CD4-positive, alpha-beta memory T cell (primary cell): Measurements from ENCODE around the gene LTBP1. TPM values are rescaled to one million over a fixed set of nuclear protein-coding genes. Genes with fewer than 3 reads are reported as not detected.
A peak's percentile ranks its signal among the peaks of the same experiment; 100 is the strongest.
"Not testable (repeated sequence)": the region's sequence is repeated elsewhere in the genome, so short reads cannot be mapped to it uniquely, and the experiment has no call there.

Source experiments
- CTCF ChIA-PET: fragments of 350-600 bp; sonication (Branson Sonifier 250); formaldehyde crosslinking; loops from one replicate; lab custom pipeline; 2021; ENCODE audit warnings: inconsistent platforms; ENCODE audit not compliant: partially characterized antibody; lab: Charles Lee
- POLR2A ChIA-PET: fragments of 350-600 bp; sonication (Branson Sonifier 250); formaldehyde crosslinking; loops from one replicate; lab custom pipeline; 2021; ENCODE audit not compliant: partially characterized antibody; lab: Charles Lee
- DNase-seq, 5 donors: peaks; one replicate each; pipeline versions ENCODE4 v3.0.0 to v3.0.0-alpha.2; 2020 to 2022; ENCODE audit warnings: mixed read lengths in 1 of 5
- H3K27ac ChIP-seq: one replicate; pipeline ENCODE4 v1.7.0; 2013; ENCODE audit warnings: low read depth, low read length
- H3K27me3 ChIP-seq: 2 replicates; pipeline ENCODE4 v1.7.0; 2013; ENCODE audit warnings: mild to moderate bottlenecking, low read length, moderate library complexity; ENCODE audit not compliant: insufficient read depth
- H3K36me3 ChIP-seq: 2 replicates; pipeline ENCODE4 v1.7.0; 2013; ENCODE audit warnings: mild to moderate bottlenecking, low read length, moderate library complexity; ENCODE audit not compliant: insufficient read depth
- H3K4me1 ChIP-seq: 2 replicates; pipeline ENCODE4 v1.7.0; 2013; ENCODE audit warnings: mild to moderate bottlenecking, low read length, moderate library complexity; ENCODE audit not compliant: insufficient read depth
- H3K4me3 ChIP-seq, 2 donors: one replicate each; pipeline ENCODE4 v1.7.0; 2013; ENCODE audit warnings: low read length in 2 of 2, mild to moderate bottlenecking in 1 of 2
- H3K9me3 ChIP-seq, 2 donors: one replicate each; pipeline ENCODE4 v1.7.0; 2013; ENCODE audit warnings: low read length in 2 of 2, control low read depth in 1 of 2; ENCODE audit not compliant: control insufficient read depth in 1 of 2
- H3K27ac Mint-ChIP-seq, 7 donors: one replicate each; pipeline ENCODE4 v1.8.0; 2020 to 2021; ENCODE audit warnings: mixed read lengths in 7 of 7, mild to moderate bottlenecking in 6 of 7, inconsistent platforms in 3 of 7, moderate library complexity in 3 of 7
- H3K27me3 Mint-ChIP-seq, 2 donors: one replicate each; pipeline ENCODE4 v1.8.0; 2020 to 2021; ENCODE audit warnings: mixed read lengths in 2 of 2
- H3K36me3 Mint-ChIP-seq, 2 donors: one replicate each; pipeline ENCODE4 v1.8.0; 2020 to 2021; ENCODE audit warnings: mixed read lengths in 2 of 2, inconsistent platforms in 1 of 2, mild to moderate bottlenecking in 1 of 2
- H3K4me1 Mint-ChIP-seq, 4 donors: one replicate each; pipeline ENCODE4 v1.8.0; 2020 to 2021; ENCODE audit warnings: mixed read lengths in 4 of 4, mild to moderate bottlenecking in 1 of 4
- H3K4me3 Mint-ChIP-seq, 8 donors: one replicate each; pipeline ENCODE4 v1.8.0; 2020 to 2021; ENCODE audit warnings: mixed read lengths in 8 of 8, mild to moderate bottlenecking in 7 of 8, moderate library complexity in 6 of 8, inconsistent platforms in 3 of 8
- H3K9me3 Mint-ChIP-seq, 8 donors: one replicate each; pipeline ENCODE4 v1.8.0; 2020 to 2021; ENCODE audit warnings: mixed read lengths in 8 of 8, mild to moderate bottlenecking in 5 of 8, inconsistent platforms in 3 of 8, moderate library complexity in 1 of 8
- intact Hi-C: fragments of 100-400 bp; cut with micrococcal nuclease; formaldehyde crosslinking; loops from one replicate; pipeline ENCODE4 v1.15.1; 2023
- polyA plus RNA-seq, 2 donors: library from polyadenylated mRNA; unstranded; fragments of 300-500 nt; fragmentation: Illumina TruSeq; gene quantifications; one replicate each; pipeline ENCODE4 v1.2.3, GENCODE V29; 2021
- total RNA-seq, 2 experiments: library from RNA; stranded (reverse); gene quantifications; one replicate each; pipeline ENCODE4 v1.2.3, GENCODE V29; 2021

LTBP1 gene
- total and polyA plus RNA-seq, 4 experiments from 2014 or later = 0.44 TPM; not detected in 3

DNA sequence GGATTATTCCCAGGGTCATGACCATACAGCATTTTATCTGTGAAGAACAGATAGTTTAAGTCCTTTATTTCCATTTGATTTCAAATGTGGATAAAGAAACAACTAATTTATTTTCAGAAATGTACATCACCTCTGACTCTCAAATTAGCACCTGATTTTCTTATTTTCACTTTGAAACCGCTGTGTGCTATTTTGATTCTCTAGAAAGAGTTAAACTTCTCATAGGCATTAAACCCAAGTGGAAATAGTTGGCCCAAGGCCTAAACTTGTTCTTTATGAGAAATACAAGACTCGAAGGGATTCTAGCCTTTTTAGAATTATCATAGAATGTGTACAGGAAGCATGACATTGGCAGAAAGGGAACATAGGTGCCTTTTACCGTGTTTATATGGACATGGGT is 41.5 kb upstream of the LTBP1 start:
- Histone ChIP-seq H3K27me3 (no peaks in the 10 kb centered on the region), H3K36me3 (no peaks in the 10 kb centered on the region), H3K27ac (no peak overlapping the region), H3K9me3 (no peaks in the 10 kb centered on the region), H3K4me3 (no peak overlapping the region), H3K4me1 (no peaks in the 10 kb centered on the region)
- peaks cover 14% of the 10 kb centered on the region in 2 donors for H3K27me3 Mint-ChIP-seq
- intact Hi-C loops = no loop called here
- peaks cover 0 to 2% (median 0%) of the 10 kb centered on the region in 8 donors for H3K9me3 Mint-ChIP-seq
- no peaks in the 10 kb centered on the region for H3K4me1 Mint-ChIP-seq
- no peak for DNase-seq
- H3K36me3 Mint-ChIP-seq = no peaks in the 10 kb centered on the region
- H3K4me3 Mint-ChIP-seq = no peak overlapping the region
- H3K27ac Mint-ChIP-seq = no peak overlapping the region
- ChIA-PET POLR2A (no interaction called here), CTCF (no interaction called here)

- POLR2A ChIA-PET = no interaction called here
- H3K9me3 ChIP-seq = no peaks in the 10 kb centered on the region
- Mint-ChIP-seq H3K36me3 (no peaks in the 10 kb centered on the region), H3K27ac (no peak overlapping the region), H3K4me1 (peaks cover 0 to 1% (median 0%) of the 10 kb centered on the region in 4 donors), H3K27me3 (peaks cover 0 to 2% of the 10 kb centered on the region in 2 donors), H3K9me3 (peaks cover 0 to 2% (median 0%) of the 10 kb centered on the region in 8 donors), H3K4me3 (no peak overlapping the region)
- H3K4me1 ChIP-seq = no peaks in the 10 kb centered on the region
- no peak overlapping the region for H3K4me3 ChIP-seq
- H3K27me3 ChIP-seq = no peaks in the 10 kb centered on the region
- intact Hi-C loops = no loop called here
- H3K27ac ChIP-seq = no peak overlapping the region
- CTCF ChIA-PET = no interaction called here
- DNase-seq = no peak
- H3K36me3 ChIP-seq = no peaks in the 10 kb centered on the region
Observed at GRCh38 chr2:32910883-32911598, 35.7 kb upstream of the LTBP1 start.

DNA sequence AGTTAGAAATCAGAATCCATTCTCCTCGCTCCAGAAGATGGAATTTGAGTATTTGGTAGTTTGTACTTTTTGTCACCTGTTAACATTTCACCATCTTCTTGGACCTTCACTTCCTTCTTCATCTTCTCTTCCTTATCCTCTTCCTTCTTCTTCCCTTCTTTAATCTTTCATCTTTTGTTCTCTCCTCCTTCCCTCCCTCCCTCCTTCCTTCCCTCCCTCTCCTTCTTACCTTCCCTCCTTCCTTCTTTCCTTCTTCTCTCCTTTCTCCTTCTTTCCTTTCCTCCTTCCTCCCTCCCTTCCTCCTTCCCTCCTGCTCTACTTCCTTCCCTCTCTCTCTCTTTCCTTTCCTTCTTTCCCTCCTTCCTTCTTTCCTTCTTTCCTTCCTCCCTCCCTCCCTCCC is 31.1 kb upstream of the LTBP1 start:
- no peaks in the 10 kb centered on the region for H3K9me3 Mint-ChIP-seq
- DNase-seq = no peak
- H3K4me3 Mint-ChIP-seq = no peak overlapping the region
- ChIA-PET POLR2A (no interaction called here), CTCF (no interaction called here)
- intact Hi-C loops = no loop called here
- H3K27me3 Mint-ChIP-seq = peaks cover 9 to 14% of the 10 kb centered on the region in 2 donors
- no peaks in the 10 kb centered on the region for H3K36me3 ChIP-seq
- H3K27me3 ChIP-seq = no peaks in the 10 kb centered on the region
- H3K9me3 ChIP-seq = no peaks in the 10 kb centered on the region
- peaks cover 0 to 1% (median 0%) of the 10 kb centered on the region in 4 donors for H3K4me1 Mint-ChIP-seq
- no peak overlapping the region for H3K27ac Mint-ChIP-seq
- no peaks in the 10 kb centered on the region for H3K36me3 Mint-ChIP-seq
- no peak overlapping the region for H3K4me3 ChIP-seq
- H3K27ac ChIP-seq = no peak overlapping the region
- no peaks in the 10 kb centered on the region for H3K4me1 ChIP-seq

- H3K27me3 ChIP-seq = no peaks in the 10 kb centered on the region
- no peak overlapping the region for H3K4me3 Mint-ChIP-seq
- no peaks in the 10 kb centered on the region for H3K36me3 ChIP-seq
- H3K4me1 ChIP-seq = no peaks in the 10 kb centered on the region
- no peak overlapping the region for H3K4me3 ChIP-seq
- no peaks in the 10 kb centered on the region for H3K36me3 Mint-ChIP-seq
- no peak overlapping the region for H3K27ac ChIP-seq
- no peaks in the 10 kb centered on the region for H3K4me1 Mint-ChIP-seq
- peaks cover 0 to 2% (median 0%) of the 10 kb centered on the region in 8 donors for H3K9me3 Mint-ChIP-seq
- POLR2A ChIA-PET = no interaction called here
- CTCF ChIA-PET = no interaction called here
- H3K27me3 Mint-ChIP-seq = peaks cover 13 to 16% of the 10 kb centered on the region in 2 donors
- DNase-seq = no peak
- no peaks in the 10 kb centered on the region for H3K9me3 ChIP-seq
- intact Hi-C loops = no loop called here
- no peak overlapping the region for H3K27ac Mint-ChIP-seq
Observed at GRCh38 chr2:32918774-32919173, 28.0 kb upstream of the LTBP1 start.

DNA sequence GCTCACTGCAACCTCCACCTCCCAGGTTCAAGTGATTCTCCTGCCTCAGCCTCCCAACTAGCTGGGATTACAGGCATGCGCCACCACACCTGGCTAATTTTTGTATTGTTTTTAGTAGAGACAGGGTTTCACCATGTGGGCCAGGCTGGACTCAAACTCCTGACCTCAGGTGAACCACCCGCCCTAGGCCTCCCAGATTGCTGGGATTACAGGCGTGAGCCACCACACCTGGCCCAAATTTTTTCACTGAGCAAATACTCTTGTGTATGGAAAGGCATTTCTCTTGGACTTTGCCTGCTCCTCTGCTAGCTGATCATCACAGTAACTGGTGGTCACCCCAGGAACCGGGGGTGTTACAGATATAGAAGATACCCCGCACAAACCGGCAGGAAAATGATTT is 26.9 kb upstream of the LTBP1 start:
- H3K4me3 Mint-ChIP-seq, H3K27ac ChIP-seq, H3K4me1 ChIP-seq, H3K36me3 ChIP-seq, intact Hi-C loops, H3K4me3 ChIP-seq, H3K27ac Mint-ChIP-seq, H3K9me3 Mint-ChIP-seq, DNase-seq, CTCF ChIA-PET, H3K9me3 ChIP-seq, H3K36me3 Mint-ChIP-seq, H3K27me3 ChIP-seq, POLR2A ChIA-PET, H3K4me1 Mint-ChIP-seq: not testable (repeated sequence)
- H3K27me3 Mint-ChIP-seq = peaks cover 13 to 16% of the 10 kb centered on the region in 2 donors

DNA sequence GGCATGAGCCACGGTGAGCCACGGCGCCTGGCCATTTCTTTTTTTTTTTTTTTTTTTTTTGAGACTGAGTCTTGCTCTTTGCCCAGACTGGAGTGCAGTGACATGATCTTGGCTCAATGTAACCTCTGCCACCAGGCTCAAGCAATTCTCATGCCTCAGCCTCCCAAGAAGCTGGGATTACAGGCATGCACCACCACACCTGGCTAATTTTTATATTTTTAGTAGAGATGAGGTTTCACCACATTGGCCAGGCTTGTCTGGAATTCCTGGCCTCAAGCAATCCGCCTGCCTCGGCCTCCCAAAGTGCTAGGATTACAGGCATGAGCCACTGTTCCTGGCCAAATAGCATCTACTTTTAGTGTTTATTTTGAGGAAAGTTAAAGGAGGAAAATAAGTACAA is 25.3 kb upstream of the LTBP1 start:
- intact Hi-C loops, H3K27ac ChIP-seq, H3K9me3 Mint-ChIP-seq, H3K4me1 Mint-ChIP-seq, H3K4me1 ChIP-seq, CTCF ChIA-PET, H3K4me3 ChIP-seq, H3K4me3 Mint-ChIP-seq, H3K9me3 ChIP-seq, H3K36me3 ChIP-seq, H3K27ac Mint-ChIP-seq, H3K27me3 ChIP-seq, POLR2A ChIA-PET, DNase-seq, H3K36me3 Mint-ChIP-seq: not testable (repeated sequence)
- H3K27me3 Mint-ChIP-seq = peaks cover 13 to 15% of the 10 kb centered on the region in 2 donors

DNA sequence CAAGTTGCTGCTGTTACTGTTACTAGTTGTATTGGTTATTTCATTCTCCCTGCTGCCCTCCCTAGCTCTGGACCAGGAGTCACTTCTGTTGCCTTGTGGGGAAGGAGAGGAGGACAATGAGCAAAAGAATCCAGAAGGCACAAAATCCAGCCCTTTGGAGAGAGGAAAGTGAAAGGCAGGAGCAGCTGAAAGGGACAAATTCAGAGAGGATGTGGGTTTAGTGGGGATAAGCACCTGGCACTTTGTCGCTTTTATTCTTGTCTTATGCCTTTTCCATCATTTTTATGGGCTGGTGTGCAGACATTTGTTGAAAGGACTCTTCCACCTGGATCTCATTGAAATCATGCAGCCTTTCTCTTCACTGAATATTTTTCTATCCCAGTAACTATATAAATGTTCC is 24.3 kb upstream of the LTBP1 start:
- Histone ChIP-seq H3K4me3 (no peak overlapping the region), H3K4me1 (no peaks in the 10 kb centered on the region), H3K27ac (no peak overlapping the region), H3K36me3 (no peaks in the 10 kb centered on the region), H3K9me3 (no peaks in the 10 kb centered on the region), H3K27me3 (no peaks in the 10 kb centered on the region)
- Mint-ChIP-seq H3K27me3 (peaks cover 21 to 23% of the 10 kb centered on the region in 2 donors), H3K9me3 (peaks cover 0 to 3% (median 0%) of the 10 kb centered on the region in 8 donors), H3K27ac (peak overlapping the region in 1 of 7 donors; percentile 19), H3K4me3 (no peak overlapping the region), H3K36me3 (no peaks in the 10 kb centered on the region), H3K4me1 (no peaks in the 10 kb centered on the region)
- DNase-seq = no peak
- intact Hi-C loops = no loop called here
- CTCF ChIA-PET = no interaction called here
- POLR2A ChIA-PET = no interaction called here
